Peyer's patch (tissue), 4 donors: ENCODE results near the gene NKAIN2.

Source experiments
- POLR2A ChIP-seq, 2 donors: fragments of 450-650 bp; IDR thresholded peaks; one replicate each; pipeline ENCODE4 v1.5.1; 2017; ENCODE audit warnings: antibody characterized with exemption in 2 of 2, mild to moderate bottlenecking in 2 of 2, moderate library complexity in 2 of 2
- TF ChIP-seq, protein P1 (sequence below), 6 experiments: fragments of 450-650 bp in 4 of 6; fragments of 200-600 bp in 2 of 6; sonication (generic) in 1 of 6; IDR thresholded peaks; one replicate each; pipeline ENCODE4 v1.5.1; 2017 to 2019; ENCODE audit warnings: antibody characterized with exemption in 6 of 6, mild to moderate bottlenecking in 3 of 6, moderate library complexity in 1 of 6

- no peak for TF ChIP-seq POLR2A (IDR thresholded peaks at IDR 0.05)
- TF ChIP-seq, protein P1, sequence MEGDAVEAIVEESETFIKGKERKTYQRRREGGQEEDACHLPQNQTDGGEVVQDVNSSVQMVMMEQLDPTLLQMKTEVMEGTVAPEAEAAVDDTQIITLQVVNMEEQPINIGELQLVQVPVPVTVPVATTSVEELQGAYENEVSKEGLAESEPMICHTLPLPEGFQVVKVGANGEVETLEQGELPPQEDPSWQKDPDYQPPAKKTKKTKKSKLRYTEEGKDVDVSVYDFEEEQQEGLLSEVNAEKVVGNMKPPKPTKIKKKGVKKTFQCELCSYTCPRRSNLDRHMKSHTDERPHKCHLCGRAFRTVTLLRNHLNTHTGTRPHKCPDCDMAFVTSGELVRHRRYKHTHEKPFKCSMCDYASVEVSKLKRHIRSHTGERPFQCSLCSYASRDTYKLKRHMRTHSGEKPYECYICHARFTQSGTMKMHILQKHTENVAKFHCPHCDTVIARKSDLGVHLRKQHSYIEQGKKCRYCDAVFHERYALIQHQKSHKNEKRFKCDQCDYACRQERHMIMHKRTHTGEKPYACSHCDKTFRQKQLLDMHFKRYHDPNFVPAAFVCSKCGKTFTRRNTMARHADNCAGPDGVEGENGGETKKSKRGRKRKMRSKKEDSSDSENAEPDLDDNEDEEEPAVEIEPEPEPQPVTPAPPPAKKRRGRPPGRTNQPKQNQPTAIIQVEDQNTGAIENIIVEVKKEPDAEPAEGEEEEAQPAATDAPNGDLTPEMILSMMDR (IDR thresholded peaks at IDR 0.05): no peak
These were observed 2.9 kb downstream of the NKAIN2 start for GRCh38 chr6:123806561-123806960.
